Progenitor cell of endocrine pancreas (in vitro differentiated cells): ENCODE data around the gene SH2D7. TPM values are rescaled to one million over a fixed set of nuclear protein-coding genes. Genes with fewer than 3 reads are reported as not detected.
A peak's percentile ranks its signal among the peaks of the same experiment; 100 is the strongest.

ENCODE experiments used
- DNase-seq: peaks from one replicate; pipeline ENCODE4 v3.0.0; 2021; ENCODE audit warnings: low spot score; ENCODE audit not compliant: unreplicated experiment
- H3K27ac Mint-ChIP-seq: 2 replicates; pipeline ENCODE4 v1.8.0; 2021; ENCODE audit warnings: mild to moderate bottlenecking, moderate library complexity, mixed read lengths
- H3K27me3 Mint-ChIP-seq: 2 replicates; pipeline ENCODE4 v1.8.0; 2021; ENCODE audit warnings: mixed read lengths
- H3K36me3 Mint-ChIP-seq: 2 replicates; pipeline ENCODE4 v1.8.0; 2022; ENCODE audit warnings: mixed read lengths; ENCODE audit not compliant: insufficient read depth
- H3K4me1 Mint-ChIP-seq: 2 replicates; pipeline ENCODE4 v1.8.0; 2021; ENCODE audit warnings: low read depth, mixed read lengths
- H3K4me3 Mint-ChIP-seq: 2 replicates; pipeline ENCODE4 v1.8.0; 2021; ENCODE audit warnings: low read depth, mild to moderate bottlenecking, moderate library complexity, mixed read lengths
- H3K9me3 Mint-ChIP-seq: 2 replicates; pipeline ENCODE4 v1.8.0; 2021; ENCODE audit warnings: low read depth, mixed read lengths
- CTCF ChIP-seq: fragments of 200-600 bp; sonication (generic); IDR thresholded peaks from one replicate; pipeline ENCODE4 v1.5.0; 2021; ENCODE audit warnings: antibody characterized with exemption, mild to moderate bottlenecking; ENCODE audit not compliant: unreplicated experiment
- long read RNA-seq: library from polyadenylated mRNA; unstranded; transcript quantifications from one replicate; pipeline ENCODE4 v2.0.0, GENCODE V29; 2020
- total RNA-seq: library from RNA; stranded (reverse); gene quantifications from 2 replicates; pipeline ENCODE4 v1.2.1, GENCODE V29; 2021

Gene SH2D7
- total RNA-seq, result not detected in 2 replicates
- long read RNA-seq, result 0 reads

GRCh38 chr15:78092261-78093041 lies at the start of gene SH2D7:
Gene SH2D7, plus strand, starts transcription at chr15:78092561. Its CDS starts 24 bp downstream, at chr15:78092585.
- peaks cover 9% of the 10 kb centered on the region for H3K4me1 Mint-ChIP-seq
- peaks cover 20% of the 10 kb centered on the region for H3K27me3 Mint-ChIP-seq
- no peak for DNase-seq
- TF ChIP-seq CTCF, result no peak
- H3K27ac Mint-ChIP-seq, result peak within 1 kb of the TSS; percentile 0
- no peaks in the 10 kb centered on the region for H3K9me3 Mint-ChIP-seq
- no peak within 1 kb of the TSS for H3K4me3 Mint-ChIP-seq
- no peaks in the 10 kb centered on the region for H3K36me3 Mint-ChIP-seq

- Mint-ChIP-seq H3K27ac (no peak overlapping the region), H3K4me1 (peaks cover 4% of the 10 kb centered on the region), H3K27me3 (peaks cover under 1% of the 10 kb centered on the region), H3K9me3 (no peaks in the 10 kb centered on the region), H3K36me3 (peaks cover 1% of the 10 kb centered on the region), H3K4me3 (no peak overlapping the region)
- DNase-seq, result no peak
- TF ChIP-seq CTCF, result no peak
Observed at GRCh38 chr15:78044407-78045155, 47.8 kb upstream of the SH2D7 start.

- Mint-ChIP-seq H3K9me3 (no peaks in the 10 kb centered on the region), H3K4me1 (peaks cover 4% of the 10 kb centered on the region), H3K4me3 (no peak overlapping the region), H3K36me3 (peaks cover 1% of the 10 kb centered on the region), H3K27me3 (peaks cover 2% of the 10 kb centered on the region), H3K27ac (no peak overlapping the region)
- no peak for DNase-seq
- TF ChIP-seq CTCF, result no peak
Observed at GRCh38 chr15:78045189-78045588, 47.2 kb upstream of the SH2D7 start.

- H3K4me3 Mint-ChIP-seq, result no peak overlapping the region
- no peak for DNase-seq
- H3K27me3 Mint-ChIP-seq, result peaks cover 2% of the 10 kb centered on the region
- H3K4me1 Mint-ChIP-seq, result peaks cover 4% of the 10 kb centered on the region
- peaks cover 1% of the 10 kb centered on the region for H3K36me3 Mint-ChIP-seq
- no peak for TF ChIP-seq CTCF
- no peak overlapping the region for H3K27ac Mint-ChIP-seq
- no peaks in the 10 kb centered on the region for H3K9me3 Mint-ChIP-seq
Observed at GRCh38 chr15:78046796-78047341, 45.5 kb upstream of the SH2D7 start.
